GM23338 (cell line): Measurements from ENCODE around the gene ARHGAP19.

Experiments used
- CREB1 ChIP-seq: fragments of 250-450 bp; sonication (Bioruptor Pico); IDR thresholded peaks from 2 replicates; pipeline ENCODE4 v1.5.0; 2020; ENCODE audit warnings: low read depth, mild to moderate bottlenecking, moderate library complexity
- CTCF ChIP-seq, 2 experiments: fragments of 200-600 bp in 1 of 2; sonication (generic) in 1 of 2; conservative IDR thresholded peaks; 2 replicates each; pipeline versions ENCODE4 v1.5.1 to v1.6.1; 2016 to 2017; ENCODE audit warnings: antibody characterized with exemption in 2 of 2, low read depth in 2 of 2, mild to moderate bottlenecking in 2 of 2, moderate library complexity in 1 of 2
- EZH2 ChIP-seq: fragments of 200-600 bp; sonication (generic); IDR thresholded peaks from one replicate; pipeline ENCODE4 v1.8.0; 2017; ENCODE audit warnings: antibody characterized with exemption, mild to moderate bottlenecking, low read depth; ENCODE audit not compliant: unreplicated experiment
- JUNB ChIP-seq: IDR thresholded peaks from one replicate; pipeline ENCODE4 v1.6.1; 2016; ENCODE audit warnings: antibody characterized with exemption; ENCODE audit not compliant: unreplicated experiment
- NANOG ChIP-seq: IDR thresholded peaks from 2 replicates; pipeline ENCODE4 v1.6.1; 2016; ENCODE audit warnings: antibody characterized with exemption, borderline replicate concordance
- POLR2AphosphoS5 ChIP-seq: IDR thresholded peaks from 2 replicates; pipeline ENCODE4 v1.6.1; 2016; ENCODE audit warnings: antibody characterized with exemption, low read depth
- TF ChIP-seq, protein P1 (sequence below): IDR thresholded peaks from 2 replicates; pipeline ENCODE4 v1.6.1; 2016; ENCODE audit warnings: antibody characterized with exemption
- TF ChIP-seq, protein P2 (sequence below): IDR thresholded peaks from one replicate; pipeline ENCODE4 v1.6.1; 2018; ENCODE audit warnings: antibody characterized with exemption; ENCODE audit not compliant: unreplicated experiment

- TF ChIP-seq CTCF (conservative IDR thresholded peaks at IDR 0.05; ENCODE audit: low read depth in 2 of 2) (no peak), CREB1 (CRISPR knock-in tag) (no peak), EZH2 (no peak), JUNB (no peak), NANOG (no peak), POLR2AphosphoS5 (no peak)
- TF ChIP-seq, protein P1, sequence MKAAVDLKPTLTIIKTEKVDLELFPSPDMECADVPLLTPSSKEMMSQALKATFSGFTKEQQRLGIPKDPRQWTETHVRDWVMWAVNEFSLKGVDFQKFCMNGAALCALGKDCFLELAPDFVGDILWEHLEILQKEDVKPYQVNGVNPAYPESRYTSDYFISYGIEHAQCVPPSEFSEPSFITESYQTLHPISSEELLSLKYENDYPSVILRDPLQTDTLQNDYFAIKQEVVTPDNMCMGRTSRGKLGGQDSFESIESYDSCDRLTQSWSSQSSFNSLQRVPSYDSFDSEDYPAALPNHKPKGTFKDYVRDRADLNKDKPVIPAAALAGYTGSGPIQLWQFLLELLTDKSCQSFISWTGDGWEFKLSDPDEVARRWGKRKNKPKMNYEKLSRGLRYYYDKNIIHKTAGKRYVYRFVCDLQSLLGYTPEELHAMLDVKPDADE = no peak
- TF ChIP-seq, protein P2, sequence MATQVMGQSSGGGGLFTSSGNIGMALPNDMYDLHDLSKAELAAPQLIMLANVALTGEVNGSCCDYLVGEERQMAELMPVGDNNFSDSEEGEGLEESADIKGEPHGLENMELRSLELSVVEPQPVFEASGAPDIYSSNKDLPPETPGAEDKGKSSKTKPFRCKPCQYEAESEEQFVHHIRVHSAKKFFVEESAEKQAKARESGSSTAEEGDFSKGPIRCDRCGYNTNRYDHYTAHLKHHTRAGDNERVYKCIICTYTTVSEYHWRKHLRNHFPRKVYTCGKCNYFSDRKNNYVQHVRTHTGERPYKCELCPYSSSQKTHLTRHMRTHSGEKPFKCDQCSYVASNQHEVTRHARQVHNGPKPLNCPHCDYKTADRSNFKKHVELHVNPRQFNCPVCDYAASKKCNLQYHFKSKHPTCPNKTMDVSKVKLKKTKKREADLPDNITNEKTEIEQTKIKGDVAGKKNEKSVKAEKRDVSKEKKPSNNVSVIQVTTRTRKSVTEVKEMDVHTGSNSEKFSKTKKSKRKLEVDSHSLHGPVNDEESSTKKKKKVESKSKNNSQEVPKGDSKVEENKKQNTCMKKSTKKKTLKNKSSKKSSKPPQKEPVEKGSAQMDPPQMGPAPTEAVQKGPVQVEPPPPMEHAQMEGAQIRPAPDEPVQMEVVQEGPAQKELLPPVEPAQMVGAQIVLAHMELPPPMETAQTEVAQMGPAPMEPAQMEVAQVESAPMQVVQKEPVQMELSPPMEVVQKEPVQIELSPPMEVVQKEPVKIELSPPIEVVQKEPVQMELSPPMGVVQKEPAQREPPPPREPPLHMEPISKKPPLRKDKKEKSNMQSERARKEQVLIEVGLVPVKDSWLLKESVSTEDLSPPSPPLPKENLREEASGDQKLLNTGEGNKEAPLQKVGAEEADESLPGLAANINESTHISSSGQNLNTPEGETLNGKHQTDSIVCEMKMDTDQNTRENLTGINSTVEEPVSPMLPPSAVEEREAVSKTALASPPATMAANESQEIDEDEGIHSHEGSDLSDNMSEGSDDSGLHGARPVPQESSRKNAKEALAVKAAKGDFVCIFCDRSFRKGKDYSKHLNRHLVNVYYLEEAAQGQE = no peak
These were observed 118.1 kb downstream of the ARHGAP19 start for GRCh38 chr10:97174276-97174775.
